Measurements from ENCODE around the gene RAPGEF1. TPM values are rescaled to one million over a fixed set of nuclear protein-coding genes. Genes with fewer than 3 reads are reported as not detected.

The RAPGEF1 gene
- total and polyA plus RNA-seq, 2 donors (not counting 3 experiments of a cell fraction or from before 2014, with no cell fraction given), result 50.0 to 124 TPM

DNA sequence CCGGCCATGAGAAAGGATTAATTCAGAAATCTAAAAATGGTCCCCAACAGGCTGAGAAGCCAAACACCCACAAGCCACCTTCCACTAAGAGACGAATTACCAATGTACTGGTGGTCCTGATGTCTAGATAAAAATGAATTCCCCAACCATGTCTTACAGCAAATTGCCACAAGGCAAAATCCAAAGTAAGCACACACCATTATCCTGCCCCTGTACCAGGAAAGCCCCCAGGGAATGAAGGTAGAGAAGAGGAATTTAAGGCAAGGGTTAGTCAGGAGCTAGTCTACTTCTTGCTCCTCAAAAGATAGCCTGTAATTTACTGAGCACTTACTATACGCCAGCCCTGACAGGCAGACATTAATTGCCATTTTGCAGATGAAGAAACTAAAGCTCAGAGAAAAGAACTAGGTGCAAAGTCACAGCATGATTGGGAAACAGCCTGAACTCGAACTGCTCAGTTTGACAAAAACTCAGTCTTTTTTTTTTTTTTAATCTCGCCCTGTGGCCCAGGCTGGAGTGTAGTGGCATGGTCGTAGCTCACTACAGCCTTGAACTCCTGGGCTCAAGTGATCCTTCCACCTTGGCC, 64.3 kb downstream of the RAPGEF1 start:
- Histone ChIP-seq H3K27me3 (ENCODE audit: control insufficient read depth in 2 of 2, insufficient read depth in 2 of 2, low read length in 2 of 2) (no peaks in the 10 kb centered on the region), H3K9ac (replicated peaks; ENCODE audit: extremely low read depth, insufficient read depth, low read length) (no peak overlapping the region), H2AFZ (ENCODE audit: low read depth, low read length) (no peak overlapping the region), H3K79me2 (ENCODE audit: control insufficient read depth, insufficient read depth, low read length) (peaks cover 80% of the 10 kb centered on the region), H3K36me3 (ENCODE audit: control insufficient read depth in 2 of 2, extremely low read depth in 1 of 2, insufficient read depth in 2 of 2, low read length in 2 of 2) (no peaks in the 10 kb centered on the region), H3K9me1 (replicated peaks; ENCODE audit: control insufficient read depth, extremely low read depth, insufficient read depth, low read length) (no peaks in the 10 kb centered on the region), H4K20me1 (replicated peaks; ENCODE audit: control insufficient read depth, extremely low read depth, insufficient read depth, low read length) (no peaks in the 10 kb centered on the region), H3K4me1 (ENCODE audit: control insufficient read depth, extremely low read depth, insufficient read depth, low read length) (peaks cover 52% of the 10 kb centered on the region), H3K27ac (ENCODE audit: insufficient read depth, low read depth, low read length) (peak overlapping the region; percentile 96), H3K4me2 (ENCODE audit: insufficient read depth, low read length) (no peak overlapping the region), H3K9me3 (replicated peaks; ENCODE audit: control insufficient read depth, insufficient read depth, low read length) (no peaks in the 10 kb centered on the region), H3K4me3 (replicated peaks in 1 of 3; ENCODE audit: insufficient read depth in 1 of 3, low read depth in 1 of 3, low read length in 3 of 3) (no peak overlapping the region)
- intact Hi-C loops (cut with micrococcal nuclease), result loop anchor here (2.0 kb wide), 1 partner anchor 85 kb away; no protein-coding TSS in a partner anchor
- DNase-seq (ENCODE audit: low read depth, low spot score) (no peak), FAIRE-seq (no peak)
- ChIA-PET POLR2A (no interaction called here), CTCF (interaction anchor here (1.1 to 1.8 kb wide), 2 partner anchors 38 to 63 kb away, joined by 3 to 4 read pairs; no protein-coding TSS in a partner anchor)
- dilution Hi-C loops (cut with MboI; ENCODE audit: extremely low pct_ligation_motif_present, low sequenced_read_pairs), result no loop called here
- TF ChIP-seq EZH2 (IDR thresholded peaks at IDR 0.05; ENCODE audit: borderline replicate concordance, low read depth, low read length, severe bottlenecking) (no peak), POLR2AphosphoS5 (IDR thresholded peaks at IDR 0.05; ENCODE audit: insufficient read depth, low read depth, low read length) (no peak), JUN (IDR thresholded peaks at IDR 0.05; ENCODE audit: borderline replicate concordance, insufficient read depth, insufficient read length, low read depth) (no peak), MYC (IDR thresholded peaks at IDR 0.05; ENCODE audit: low read depth, low read length) (no peak), GATA2 (IDR thresholded peaks at IDR 0.05; ENCODE audit: insufficient read depth, insufficient read length, low read depth, low read length) (no peak), FOS (IDR thresholded peaks at IDR 0.05; ENCODE audit: borderline replicate concordance, insufficient read depth, low read length) (no peak), POLR2A (IDR thresholded peaks at IDR 0.05; ENCODE audit: low read depth, low read length) (no peak)
- TF ChIP-seq, protein P1, sequence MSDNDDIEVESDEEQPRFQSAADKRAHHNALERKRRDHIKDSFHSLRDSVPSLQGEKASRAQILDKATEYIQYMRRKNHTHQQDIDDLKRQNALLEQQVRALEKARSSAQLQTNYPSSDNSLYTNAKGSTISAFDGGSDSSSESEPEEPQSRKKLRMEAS (IDR thresholded peaks at IDR 0.05; ENCODE audit: insufficient read depth, insufficient read length), result no peak
- TF ChIP-seq, protein P2, sequence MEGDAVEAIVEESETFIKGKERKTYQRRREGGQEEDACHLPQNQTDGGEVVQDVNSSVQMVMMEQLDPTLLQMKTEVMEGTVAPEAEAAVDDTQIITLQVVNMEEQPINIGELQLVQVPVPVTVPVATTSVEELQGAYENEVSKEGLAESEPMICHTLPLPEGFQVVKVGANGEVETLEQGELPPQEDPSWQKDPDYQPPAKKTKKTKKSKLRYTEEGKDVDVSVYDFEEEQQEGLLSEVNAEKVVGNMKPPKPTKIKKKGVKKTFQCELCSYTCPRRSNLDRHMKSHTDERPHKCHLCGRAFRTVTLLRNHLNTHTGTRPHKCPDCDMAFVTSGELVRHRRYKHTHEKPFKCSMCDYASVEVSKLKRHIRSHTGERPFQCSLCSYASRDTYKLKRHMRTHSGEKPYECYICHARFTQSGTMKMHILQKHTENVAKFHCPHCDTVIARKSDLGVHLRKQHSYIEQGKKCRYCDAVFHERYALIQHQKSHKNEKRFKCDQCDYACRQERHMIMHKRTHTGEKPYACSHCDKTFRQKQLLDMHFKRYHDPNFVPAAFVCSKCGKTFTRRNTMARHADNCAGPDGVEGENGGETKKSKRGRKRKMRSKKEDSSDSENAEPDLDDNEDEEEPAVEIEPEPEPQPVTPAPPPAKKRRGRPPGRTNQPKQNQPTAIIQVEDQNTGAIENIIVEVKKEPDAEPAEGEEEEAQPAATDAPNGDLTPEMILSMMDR (IDR thresholded peaks at IDR 0.05; ENCODE audit: extremely low read depth in 1 of 2, insufficient read depth in 1 of 2, low read depth in 1 of 2, low read length in 2 of 2), result no peak
- BruUV-seq (replicated peaks), result no TSS peak
